Measurements from ENCODE around the gene IGFL3. TPM values are rescaled to one million over a fixed set of nuclear protein-coding genes. Genes with fewer than 3 reads are reported as not detected.

The IGFL3 gene
- total RNA-seq, 1 experiment from 2014 or later, result 0.96 TPM

DNA sequence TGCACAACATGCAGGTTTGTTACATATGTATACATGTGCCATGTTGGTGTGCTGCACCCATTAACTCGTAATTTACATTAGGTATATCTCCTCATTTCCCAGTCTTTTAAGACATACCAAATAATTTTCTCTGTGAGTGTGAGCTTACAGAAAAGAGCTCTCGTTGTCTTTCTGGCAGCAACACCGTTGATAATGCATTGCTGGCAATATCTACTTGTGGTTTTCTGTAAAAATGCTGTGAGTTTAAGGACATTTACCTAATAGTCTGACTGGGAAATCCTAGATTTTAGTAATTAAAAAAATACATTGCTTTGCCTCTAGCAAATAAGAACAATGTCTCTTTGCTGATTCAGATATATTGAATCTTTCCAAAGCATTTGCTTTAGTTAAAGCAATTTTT is 8.4 kb downstream of the IGFL3 start:
- Histone ChIP-seq H3K27ac (peak overlapping the region; percentile 70), H2AFZ (no peak overlapping the region), H3K9me3 (ENCODE audit: insufficient read depth, low read depth) (no peaks in the 10 kb centered on the region), H4K20me1 (ENCODE audit: insufficient read depth) (no peaks in the 10 kb centered on the region), H3K4me1 (replicated peaks; ENCODE audit: insufficient read depth) (peaks cover 46% of the 10 kb centered on the region), H3K4me3 (no peak overlapping the region), H3K4me2 (peak overlapping the region; percentile 44; the same call in 1 of the 2 replicates), H3F3A (ENCODE audit: insufficient read depth, low read depth) (peaks cover 29% of the 10 kb centered on the region; the same call in 1 of the 2 replicates), H3K9me2 (ENCODE audit: insufficient read depth) (no peaks in the 10 kb centered on the region), H3K79me2 (ENCODE audit: low read depth) (no peaks in the 10 kb centered on the region), H3K36me3 (ENCODE audit: low read depth) (no peaks in the 10 kb centered on the region), H3K27me3 (ENCODE audit: insufficient read depth, low read depth) (no peaks in the 10 kb centered on the region)
- DNase-seq, result no peak
- CTCF ChIA-PET, result no interaction called here
- TF ChIP-seq, protein P1, sequence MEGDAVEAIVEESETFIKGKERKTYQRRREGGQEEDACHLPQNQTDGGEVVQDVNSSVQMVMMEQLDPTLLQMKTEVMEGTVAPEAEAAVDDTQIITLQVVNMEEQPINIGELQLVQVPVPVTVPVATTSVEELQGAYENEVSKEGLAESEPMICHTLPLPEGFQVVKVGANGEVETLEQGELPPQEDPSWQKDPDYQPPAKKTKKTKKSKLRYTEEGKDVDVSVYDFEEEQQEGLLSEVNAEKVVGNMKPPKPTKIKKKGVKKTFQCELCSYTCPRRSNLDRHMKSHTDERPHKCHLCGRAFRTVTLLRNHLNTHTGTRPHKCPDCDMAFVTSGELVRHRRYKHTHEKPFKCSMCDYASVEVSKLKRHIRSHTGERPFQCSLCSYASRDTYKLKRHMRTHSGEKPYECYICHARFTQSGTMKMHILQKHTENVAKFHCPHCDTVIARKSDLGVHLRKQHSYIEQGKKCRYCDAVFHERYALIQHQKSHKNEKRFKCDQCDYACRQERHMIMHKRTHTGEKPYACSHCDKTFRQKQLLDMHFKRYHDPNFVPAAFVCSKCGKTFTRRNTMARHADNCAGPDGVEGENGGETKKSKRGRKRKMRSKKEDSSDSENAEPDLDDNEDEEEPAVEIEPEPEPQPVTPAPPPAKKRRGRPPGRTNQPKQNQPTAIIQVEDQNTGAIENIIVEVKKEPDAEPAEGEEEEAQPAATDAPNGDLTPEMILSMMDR (conservative IDR thresholded peaks at IDR 0.05), result no peak
- no peak for TF ChIP-seq EZH2 (IDR thresholded peaks at IDR 0.05; ENCODE audit: low read depth)
- POLR2A ChIA-PET (ENCODE audit: unreplicated experiment), result interaction anchor here (0.6 kb wide), 1 partner anchor 46 kb away, joined by 7 read pairs; no protein-coding TSS in a partner anchor
- no TSS peak for BruUV-seq (replicated peaks)
- intact Hi-C loops (cut with micrococcal nuclease; ENCODE audit: unreplicated experiment), result no loop called here

DNA sequence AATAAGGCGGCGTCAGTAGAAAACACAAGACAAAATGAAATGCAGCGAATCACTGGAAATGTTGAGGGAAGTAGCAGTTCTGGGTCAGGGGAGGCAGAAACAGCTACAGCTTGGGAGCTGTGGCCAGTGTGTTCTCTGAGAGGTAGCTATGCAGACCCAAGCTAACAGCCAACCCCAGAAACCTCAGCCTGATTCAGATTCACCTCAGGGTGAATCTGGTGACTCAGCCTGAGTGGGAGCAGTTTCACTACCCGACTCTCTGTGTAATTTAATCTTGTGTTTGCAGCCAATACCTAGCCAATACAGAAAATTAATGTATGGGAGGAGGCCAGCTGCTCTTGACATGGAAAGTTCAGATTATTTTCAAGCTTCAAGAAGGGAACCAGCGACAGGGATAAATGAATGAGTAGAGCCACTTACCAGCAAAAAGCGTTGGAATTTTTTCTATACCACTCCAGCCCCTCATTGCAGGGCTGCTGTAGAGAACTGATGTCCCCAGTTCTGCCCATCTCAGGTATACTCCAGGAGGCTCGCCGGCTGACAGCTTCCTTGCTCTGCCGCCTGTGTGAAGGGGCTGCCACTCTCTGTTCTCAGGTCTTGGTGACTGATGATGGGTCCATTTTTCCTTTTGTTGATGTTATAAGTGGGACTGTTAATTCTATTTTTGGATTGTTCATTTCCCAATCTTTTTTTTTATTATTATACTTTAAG is 8.9 kb downstream of the IGFL3 start:
- peaks cover 46% of the 10 kb centered on the region for H3K4me1 ChIP-seq (replicated peaks; ENCODE audit: insufficient read depth)
- H3K27me3 ChIP-seq (ENCODE audit: insufficient read depth, low read depth), result no peaks in the 10 kb centered on the region
- no peaks in the 10 kb centered on the region for H3K9me3 ChIP-seq (ENCODE audit: insufficient read depth, low read depth)
- H3K36me3 ChIP-seq (ENCODE audit: low read depth), result no peaks in the 10 kb centered on the region
- peak overlapping the region; percentile 70 for H3K27ac ChIP-seq
- ChIA-PET POLR2A (ENCODE audit: unreplicated experiment) (interaction anchor here (0.6 to 0.7 kb wide), 7 partner anchors 18 to 392 kb away, joined by 3 to 10 read pairs (median 6); partner anchors contain the start of gene DMPK), CTCF (interaction anchor here (0.5 to 0.7 kb wide), 2 partner anchors 33 to 1598 kb away, joined by 3 to 26 read pairs; no protein-coding TSS in a partner anchor)
- no TSS peak for BruUV-seq (replicated peaks)
- H3K79me2 ChIP-seq (ENCODE audit: low read depth), result no peaks in the 10 kb centered on the region
- H4K20me1 ChIP-seq (ENCODE audit: insufficient read depth), result no peaks in the 10 kb centered on the region
- intact Hi-C loops (cut with micrococcal nuclease; ENCODE audit: unreplicated experiment), result no loop called here
- peak overlapping the region; percentile 44 for H3K4me2 ChIP-seq
- peaks cover 29% of the 10 kb centered on the region; the same call in 1 of the 2 replicates for H3F3A ChIP-seq (ENCODE audit: insufficient read depth, low read depth)
- no peak overlapping the region; the same call in 1 of the 2 replicates for H3K4me3 ChIP-seq
- peak overlapping the region; percentile 14; the same call in 1 of the 2 replicates for H2AFZ ChIP-seq
- no peak for TF ChIP-seq EZH2 (IDR thresholded peaks at IDR 0.05; ENCODE audit: low read depth)
- TF ChIP-seq, protein P1 (conservative IDR thresholded peaks at IDR 0.05), result no peak
- no peaks in the 10 kb centered on the region for H3K9me2 ChIP-seq (ENCODE audit: insufficient read depth)
- DNase-seq, result peak; percentile 57 to 87

DNA sequence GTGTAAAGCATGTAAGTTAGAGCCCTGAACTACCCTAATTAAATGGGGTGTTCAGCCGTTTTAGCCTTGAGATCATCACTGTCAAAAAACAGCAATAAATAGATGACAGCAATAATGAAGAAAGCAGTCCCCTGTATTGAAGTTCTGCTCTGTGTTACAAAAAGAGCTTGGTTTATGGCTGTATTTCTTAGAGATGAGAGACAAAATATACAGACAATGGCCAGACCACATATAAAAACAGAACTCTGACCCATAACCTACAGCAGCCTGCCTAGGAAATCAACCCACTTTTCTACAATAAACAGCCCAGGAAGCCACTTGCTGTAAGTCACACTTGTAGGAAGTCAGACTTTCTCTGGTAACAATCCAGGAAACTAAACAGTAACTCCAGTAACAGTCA is 10.8 kb downstream of the IGFL3 start:
- no peak overlapping the region for H3K4me3 ChIP-seq
- intact Hi-C loops (cut with micrococcal nuclease; ENCODE audit: unreplicated experiment), result no loop called here

More for the DNA sequence above, 10.8 kb downstream of the IGFL3 start:
- POLR2A ChIA-PET (ENCODE audit: unreplicated experiment), result no interaction called here
- no peaks in the 10 kb centered on the region for H4K20me1 ChIP-seq (ENCODE audit: insufficient read depth)
- no peaks in the 10 kb centered on the region for H3K79me2 ChIP-seq (ENCODE audit: low read depth)
- BruUV-seq (replicated peaks), result no TSS peak
- no peak overlapping the region for H3K4me2 ChIP-seq
- 0 out of 2 replicates have a peak overlapping the region, but pooled peaks have one; percentile 22 for H2AFZ ChIP-seq
- H3K36me3 ChIP-seq (ENCODE audit: low read depth), result no peaks in the 10 kb centered on the region
- no peaks in the 10 kb centered on the region for H3K27me3 ChIP-seq (ENCODE audit: insufficient read depth, low read depth)
- CTCF ChIA-PET, result no interaction called here
- DNase-seq, result no peak
- no peaks in the 10 kb centered on the region for H3K9me3 ChIP-seq (ENCODE audit: insufficient read depth, low read depth)
- H3K4me1 ChIP-seq (replicated peaks; ENCODE audit: insufficient read depth), result peaks cover 44% of the 10 kb centered on the region
- H3F3A ChIP-seq (ENCODE audit: insufficient read depth, low read depth), result peaks cover 28% of the 10 kb centered on the region; the same call in 1 of the 2 replicates
- no peak for TF ChIP-seq EZH2 (IDR thresholded peaks at IDR 0.05; ENCODE audit: low read depth)
- TF ChIP-seq, protein P1 (conservative IDR thresholded peaks at IDR 0.05), result no peak
- H3K27ac ChIP-seq, result no peak overlapping the region
- H3K9me2 ChIP-seq (ENCODE audit: insufficient read depth), result no peaks in the 10 kb centered on the region

Measured in PC-9 (cell line).